Endodermal cell (in vitro differentiated cells): ENCODE results near the gene CD40. TPM values are rescaled to one million over a fixed set of nuclear protein-coding genes. Genes with fewer than 3 reads are reported as not detected.

Experiments
- DNase-seq: peaks from one replicate; pipeline ENCODE4 v3.0.0-alpha.2; 2017
- H3K27ac ChIP-seq: 2 replicates; pipeline ENCODE4 v1.5.1; 2013; ENCODE audit warnings: mild to moderate bottlenecking, low read depth, low read length, moderate library complexity
- H3K27me3 ChIP-seq: 2 replicates; pipeline ENCODE4 v1.6.1; 2013; ENCODE audit warnings: mild to moderate bottlenecking, low read length, moderate library complexity; ENCODE audit not compliant: insufficient read depth, control insufficient read depth, poor library complexity, severe bottlenecking
- H3K36me3 ChIP-seq: 2 replicates; pipeline ENCODE4 v1.7.0; 2013; ENCODE audit warnings: mild to moderate bottlenecking, low read length, moderate library complexity; ENCODE audit not compliant: control insufficient read depth, insufficient read depth
- H3K4me1 ChIP-seq: one replicate; pipeline ENCODE4 v1.7.0; 2013; ENCODE audit warnings: low read length; ENCODE audit not compliant: control insufficient read depth, insufficient read depth
- H3K4me3 ChIP-seq: 2 replicates; pipeline ENCODE4 v1.5.1; 2013; ENCODE audit warnings: mild to moderate bottlenecking, low read length, moderate library complexity
- H3K9ac ChIP-seq: 2 replicates; pipeline ENCODE4 v1.6.1; 2013; ENCODE audit warnings: mild to moderate bottlenecking, low read length, moderate library complexity; ENCODE audit not compliant: poor library complexity, severe bottlenecking; ENCODE audit errors: extremely low read depth
- H3K9me3 ChIP-seq: 2 replicates; pipeline ENCODE4 v1.6.1; 2013; ENCODE audit warnings: mild to moderate bottlenecking, low read length, moderate library complexity; ENCODE audit not compliant: control insufficient read depth
- H3K27ac Mint-ChIP-seq: 2 replicates; pipeline ENCODE4 v1.8.0; 2020; ENCODE audit warnings: mixed read lengths
- H3K27me3 Mint-ChIP-seq: 2 replicates; pipeline ENCODE4 v1.8.0; 2021; ENCODE audit warnings: mild to moderate bottlenecking, mixed read lengths; ENCODE audit not compliant: insufficient read depth
- H3K36me3 Mint-ChIP-seq: 2 replicates; pipeline ENCODE4 v1.8.0; 2020; ENCODE audit warnings: low read depth, mixed read lengths
- H3K4me1 Mint-ChIP-seq: 2 replicates; pipeline ENCODE4 v1.8.0; 2020; ENCODE audit warnings: mixed read lengths
- H3K4me3 Mint-ChIP-seq: 2 replicates; pipeline ENCODE4 v1.8.0; 2020; ENCODE audit warnings: mild to moderate bottlenecking, moderate library complexity, mixed read lengths
- H3K9me3 Mint-ChIP-seq: 2 replicates; pipeline ENCODE4 v1.8.0; 2020; ENCODE audit warnings: mild to moderate bottlenecking, mixed read lengths
- CTCF ChIP-seq: fragments of 200-600 bp; sonication (generic); conservative IDR thresholded peaks from 2 replicates; pipeline ENCODE4 v1.5.0; 2021; ENCODE audit warnings: antibody characterized with exemption, mild to moderate bottlenecking
- WGBS, 2 experiments: methylation state at CpG; one replicate each; pipeline versions ENCODE4 v1.1.5 to v1.1.7; 2013; ENCODE audit warnings: missing lambda C conversion rate in 2 of 2, mixed read lengths in 1 of 2; ENCODE audit not compliant: insufficient coverage in 1 of 2, insufficient read length in 1 of 2; 5-methylcytosine and 5-hydroxymethylcytosine counted together
- total RNA-seq, 2 donors: library from RNA; stranded (reverse); fragmentation: NEBNext Ultra II Directional in 1 of 2; extraction: Animal tissue kit (Norgen Biotek cat#: 25700) in 1 of 2; gene quantifications; 2 replicates in 1 of 2; 3 replicates in 1 of 2; pipeline ENCODE4 v1.2.1, GENCODE V29; 2021

Gene CD40
- total RNA-seq, 2 donors from 2014 or later = 9.0 to 16.4 TPM

- H3K27ac Mint-ChIP-seq = no peak overlapping the region
- H3K9me3 Mint-ChIP-seq = no peaks in the 10 kb centered on the region
- H3K4me3 ChIP-seq = no peak overlapping the region
- H3K36me3 ChIP-seq = no peaks in the 10 kb centered on the region
- no peak overlapping the region for H3K4me3 Mint-ChIP-seq
- H3K4me1 ChIP-seq = peaks cover 11% of the 10 kb centered on the region
- H3K27me3 ChIP-seq = peaks cover 7% of the 10 kb centered on the region
- H3K36me3 Mint-ChIP-seq = no peaks in the 10 kb centered on the region
- WGBS, 2 experiments = 90 to 100% methylated on average over 2 to 5 of the region's 5 CpGs
- H3K27ac ChIP-seq = no peak overlapping the region
- peaks cover 24% of the 10 kb centered on the region for H3K4me1 Mint-ChIP-seq
- H3K9me3 ChIP-seq = no peaks in the 10 kb centered on the region
- H3K9ac ChIP-seq = no peak overlapping the region
- no peak for DNase-seq
- no peak for TF ChIP-seq CTCF
- H3K27me3 Mint-ChIP-seq = peaks cover 14% of the 10 kb centered on the region
Measured at GRCh38 chr20:46137816-46138215, 19.7 kb downstream of the CD40 start.

DNA sequence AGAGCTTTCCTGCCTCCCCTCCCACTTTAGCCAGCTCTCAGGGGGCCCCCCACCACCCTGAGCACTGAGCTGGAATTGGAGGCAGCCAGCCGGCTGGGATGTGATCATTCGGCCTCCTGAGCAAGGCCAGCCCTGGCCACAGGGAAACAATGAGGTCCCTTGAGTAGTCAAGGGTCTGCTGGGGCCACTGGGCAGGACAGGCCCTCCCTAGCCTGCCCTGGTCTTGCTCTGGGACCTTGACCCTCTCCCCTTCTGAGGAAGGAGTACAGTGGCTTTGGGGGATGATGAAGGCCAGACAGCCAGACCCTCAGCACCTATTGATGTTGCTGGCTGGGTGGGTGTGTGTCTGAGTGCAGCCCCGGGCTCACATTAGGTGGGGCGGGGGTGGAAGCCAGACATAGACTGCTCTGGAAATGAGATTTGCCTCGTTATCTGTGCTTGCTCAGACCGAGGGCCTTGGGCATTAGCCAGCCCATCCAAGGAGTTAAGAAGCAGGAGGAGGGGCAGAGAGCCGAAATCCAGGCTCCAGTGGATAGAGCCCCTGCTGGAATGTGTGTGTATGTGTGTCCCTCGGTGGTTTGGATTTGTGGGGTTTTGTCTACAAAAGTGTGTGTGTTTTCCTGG is 21.3 kb downstream of the CD40 start:
- H3K9ac ChIP-seq = no peak overlapping the region
- Mint-ChIP-seq H3K9me3 (no peaks in the 10 kb centered on the region), H3K36me3 (no peaks in the 10 kb centered on the region), H3K27ac (no peak overlapping the region), H3K4me1 (peaks cover 24% of the 10 kb centered on the region), H3K27me3 (peaks cover 17% of the 10 kb centered on the region), H3K4me3 (no peak overlapping the region)
- H3K9me3 ChIP-seq = no peaks in the 10 kb centered on the region
- no peak overlapping the region for H3K27ac ChIP-seq
- no peak for DNase-seq
- TF ChIP-seq CTCF = peak; percentile 45
- no peaks in the 10 kb centered on the region for H3K36me3 ChIP-seq
- H3K4me1 ChIP-seq = peaks cover 11% of the 10 kb centered on the region
- no peak overlapping the region for H3K4me3 ChIP-seq
- H3K27me3 ChIP-seq = peaks cover 7% of the 10 kb centered on the region
- 64 to 73% methylated on average over 3 to 8 of the region's 8 CpGs for WGBS, 2 experiments

GRCh38 chr20:46139908-46140482 is 21.9 kb downstream of the CD40 start:
- Histone ChIP-seq H3K27me3 (peaks cover 7% of the 10 kb centered on the region), H3K27ac (no peak overlapping the region), H3K36me3 (no peaks in the 10 kb centered on the region), H3K4me3 (no peak overlapping the region), H3K4me1 (peaks cover 11% of the 10 kb centered on the region), H3K9me3 (no peaks in the 10 kb centered on the region), H3K9ac (no peak overlapping the region)
- Mint-ChIP-seq H3K4me1 (peaks cover 24% of the 10 kb centered on the region), H3K27ac (no peak overlapping the region), H3K4me3 (no peak overlapping the region), H3K36me3 (no peaks in the 10 kb centered on the region), H3K27me3 (peaks cover 16% of the 10 kb centered on the region), H3K9me3 (no peaks in the 10 kb centered on the region)
- no peak for DNase-seq
- 68 to 81% methylated on average over 4 to 5 of the region's 5 CpGs for WGBS, 2 experiments
- TF ChIP-seq CTCF = no peak
